Lower leg skin (tissue), 3 donors: ENCODE measurements around the gene HKDC1.

ENCODE experiments used
- POLR2A ChIP-seq, 2 donors: fragments of 450-650 bp; IDR thresholded peaks; one replicate each; pipeline ENCODE4 v1.6.1; 2016 to 2017; ENCODE audit warnings: antibody characterized with exemption in 2 of 2, mild to moderate bottlenecking in 1 of 2, moderate library complexity in 1 of 2
- TF ChIP-seq, protein P1 (sequence below), 3 donors: fragments of 450-650 bp; IDR thresholded peaks; one replicate each; pipeline ENCODE4 v1.5.1; 2016; ENCODE audit warnings: antibody characterized with exemption in 3 of 3, mild to moderate bottlenecking in 3 of 3, moderate library complexity in 2 of 3

DNA sequence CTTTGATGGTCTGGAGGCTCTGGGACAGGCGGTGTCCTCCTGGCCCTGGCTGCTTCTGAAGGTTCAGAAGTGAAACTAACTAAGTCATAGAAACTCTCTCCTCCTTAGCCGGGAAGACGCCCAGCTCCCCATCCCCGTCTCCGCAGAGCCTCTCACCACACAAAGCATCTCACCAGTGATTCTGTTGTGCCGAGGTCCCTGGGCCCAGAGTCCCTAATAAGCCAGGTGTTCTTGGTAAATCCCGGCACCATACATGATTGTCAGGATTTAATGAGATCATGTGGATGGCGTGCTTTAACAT is 9.4 kb downstream of the HKDC1 start:
- TF ChIP-seq, protein P1, sequence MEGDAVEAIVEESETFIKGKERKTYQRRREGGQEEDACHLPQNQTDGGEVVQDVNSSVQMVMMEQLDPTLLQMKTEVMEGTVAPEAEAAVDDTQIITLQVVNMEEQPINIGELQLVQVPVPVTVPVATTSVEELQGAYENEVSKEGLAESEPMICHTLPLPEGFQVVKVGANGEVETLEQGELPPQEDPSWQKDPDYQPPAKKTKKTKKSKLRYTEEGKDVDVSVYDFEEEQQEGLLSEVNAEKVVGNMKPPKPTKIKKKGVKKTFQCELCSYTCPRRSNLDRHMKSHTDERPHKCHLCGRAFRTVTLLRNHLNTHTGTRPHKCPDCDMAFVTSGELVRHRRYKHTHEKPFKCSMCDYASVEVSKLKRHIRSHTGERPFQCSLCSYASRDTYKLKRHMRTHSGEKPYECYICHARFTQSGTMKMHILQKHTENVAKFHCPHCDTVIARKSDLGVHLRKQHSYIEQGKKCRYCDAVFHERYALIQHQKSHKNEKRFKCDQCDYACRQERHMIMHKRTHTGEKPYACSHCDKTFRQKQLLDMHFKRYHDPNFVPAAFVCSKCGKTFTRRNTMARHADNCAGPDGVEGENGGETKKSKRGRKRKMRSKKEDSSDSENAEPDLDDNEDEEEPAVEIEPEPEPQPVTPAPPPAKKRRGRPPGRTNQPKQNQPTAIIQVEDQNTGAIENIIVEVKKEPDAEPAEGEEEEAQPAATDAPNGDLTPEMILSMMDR (IDR thresholded peaks at IDR 0.05), result no peak
- no peak for TF ChIP-seq POLR2A (IDR thresholded peaks at IDR 0.05)
